Right hindlimb (tissue), 1 donor: ENCODE measurements around the gene RDH13.
"Not testable (repeated sequence)": the region's sequence is repeated elsewhere in the genome, so short reads cannot be mapped to it uniquely, and the experiment has no call there.

ENCODE experiments used
- DNase-seq: peaks from one replicate; pipeline ENCODE4 v3.0.0-alpha.2; 2018

The RDH13 gene, protein sequence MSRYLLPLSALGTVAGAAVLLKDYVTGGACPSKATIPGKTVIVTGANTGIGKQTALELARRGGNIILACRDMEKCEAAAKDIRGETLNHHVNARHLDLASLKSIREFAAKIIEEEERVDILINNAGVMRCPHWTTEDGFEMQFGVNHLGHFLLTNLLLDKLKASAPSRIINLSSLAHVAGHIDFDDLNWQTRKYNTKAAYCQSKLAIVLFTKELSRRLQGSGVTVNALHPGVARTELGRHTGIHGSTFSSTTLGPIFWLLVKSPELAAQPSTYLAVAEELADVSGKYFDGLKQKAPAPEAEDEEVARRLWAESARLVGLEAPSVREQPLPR

DNA sequence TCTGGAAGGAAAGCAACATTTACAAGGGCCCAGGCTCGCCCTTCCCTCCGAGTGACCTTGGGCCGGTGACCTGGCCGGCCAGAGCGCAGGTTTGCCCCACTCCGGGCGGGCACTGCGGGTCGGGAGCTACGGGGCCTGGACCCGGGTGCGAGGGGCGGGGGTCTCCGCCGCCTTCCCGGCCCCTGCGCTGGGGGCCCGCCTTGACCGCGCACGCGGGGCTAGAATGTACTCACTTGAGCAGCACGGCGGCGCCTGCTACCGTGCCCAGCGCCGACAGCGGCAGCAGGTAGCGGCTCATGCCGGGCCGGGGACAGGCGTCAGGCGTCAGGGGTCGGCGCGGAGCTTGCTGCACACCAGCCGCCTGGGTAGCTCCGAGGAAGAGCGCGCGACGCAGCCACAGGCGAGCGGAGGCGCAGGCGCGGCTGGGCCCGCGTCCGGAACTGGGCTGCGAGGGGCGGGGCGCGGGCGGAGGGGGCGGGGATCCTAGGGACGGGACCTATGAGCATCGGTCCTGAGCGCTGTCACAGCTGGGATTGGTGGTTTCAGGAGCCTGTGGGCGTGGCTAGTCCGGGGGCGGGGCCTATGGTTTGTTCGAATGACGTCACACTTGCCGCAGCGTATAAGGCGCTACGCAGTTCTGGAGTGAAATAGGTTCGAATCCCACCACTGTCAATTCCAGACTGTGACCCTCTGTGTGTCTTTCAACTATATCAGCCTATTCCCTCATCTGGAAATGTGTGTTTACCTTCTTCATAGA is at the start of gene RDH13:
TSS of gene RDH13 (minus strand) at position 414 of the 757 bp plus-strand sequence. CDS start at position 298, 116 bp downstream.
- DNase-seq, result peak; percentile 97

DNA sequence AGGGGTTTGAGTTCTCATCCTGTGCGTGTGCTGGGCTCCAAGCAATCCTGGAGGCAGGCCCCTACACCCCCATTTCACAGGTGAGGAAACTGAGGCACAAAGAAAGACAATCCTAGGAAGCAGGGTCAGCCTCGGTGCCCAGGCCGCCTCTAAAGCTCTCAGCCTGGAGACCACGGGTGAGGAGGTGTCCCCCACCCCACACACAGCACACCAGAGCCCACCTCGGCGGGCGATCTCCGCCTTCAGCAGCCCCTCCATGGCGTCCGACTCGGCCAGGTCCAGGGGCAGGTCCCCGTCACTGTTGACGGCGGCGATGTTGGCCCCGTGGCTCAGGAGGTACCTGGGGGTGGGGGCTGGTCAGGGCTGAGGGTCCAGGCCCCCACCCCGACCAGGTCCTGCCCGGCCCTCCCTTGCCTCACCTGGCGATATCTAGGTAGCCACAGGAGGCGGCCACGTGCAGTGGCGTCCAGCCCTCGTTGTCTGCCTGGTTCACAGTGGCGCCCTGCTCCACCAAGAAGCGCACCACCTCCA is 49.4 kb upstream of the RDH13 start:
- peak; percentile 20 for DNase-seq

DNA sequence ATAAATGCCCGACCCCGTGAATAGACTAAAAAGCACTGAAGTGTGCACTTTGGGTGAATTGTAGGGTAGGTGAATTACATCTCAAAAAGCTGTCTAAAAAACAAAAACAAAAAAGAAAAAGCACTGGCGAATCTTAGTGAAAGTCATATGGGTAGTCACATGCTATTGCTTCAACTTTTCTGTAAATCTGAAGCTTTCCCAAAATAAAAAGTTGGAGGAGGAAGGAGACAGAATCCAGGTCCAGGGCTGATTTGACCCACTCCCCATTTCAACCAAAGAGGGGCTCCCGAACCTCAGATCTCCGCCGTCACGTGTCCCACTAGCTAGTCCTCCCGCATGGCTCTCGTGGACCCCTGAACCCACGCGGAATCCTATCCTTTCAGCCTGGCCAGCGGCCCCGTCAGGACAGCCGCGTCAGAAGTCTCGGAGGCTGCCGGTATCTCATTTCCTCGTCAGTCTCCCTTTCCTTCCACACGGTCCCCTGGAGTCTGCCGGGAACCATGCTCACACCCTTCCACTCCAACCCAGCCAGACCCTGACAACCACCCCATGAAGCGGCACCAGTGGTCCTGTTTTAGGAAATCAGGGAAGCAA is 48.4 kb upstream of the RDH13 start:
- no peak for DNase-seq

DNA sequence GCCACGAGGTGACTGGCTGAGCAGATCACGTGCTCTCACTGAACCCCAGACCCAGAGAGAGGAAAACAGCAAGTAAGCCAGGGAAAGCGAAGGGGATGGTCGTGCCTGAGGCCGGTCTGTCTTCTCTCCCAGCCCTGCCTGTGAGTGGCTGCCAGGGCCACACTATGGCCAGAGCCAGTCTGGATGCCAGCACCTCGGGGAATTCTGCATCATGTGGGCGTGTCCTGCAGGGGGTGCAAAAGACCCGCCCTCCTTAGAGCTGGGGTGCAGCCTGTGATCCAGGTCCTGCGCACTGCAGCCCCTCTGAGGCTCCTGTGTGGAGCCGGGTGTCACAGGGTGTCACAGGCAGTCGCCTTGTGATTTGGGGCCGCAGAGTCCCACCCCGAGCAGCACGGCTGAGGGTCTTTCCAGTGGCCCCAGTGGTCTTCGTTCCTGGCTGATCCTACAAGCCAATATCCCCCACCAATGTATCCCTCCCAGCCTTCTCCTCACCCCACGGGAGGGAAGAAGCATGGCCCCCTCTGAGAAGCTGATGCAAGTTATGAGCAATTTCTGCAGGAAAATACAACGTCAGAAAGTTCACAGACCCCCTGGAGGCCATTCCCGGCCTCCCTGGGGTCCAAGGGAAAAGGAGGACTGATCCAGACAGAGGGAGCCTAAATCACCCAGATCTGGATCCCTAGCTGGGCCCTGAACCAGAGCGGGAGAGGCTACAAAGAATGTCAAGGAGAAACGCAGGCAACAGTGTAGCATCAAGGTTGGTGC is 46.8 kb upstream of the RDH13 start:
- no peak for DNase-seq

DNA sequence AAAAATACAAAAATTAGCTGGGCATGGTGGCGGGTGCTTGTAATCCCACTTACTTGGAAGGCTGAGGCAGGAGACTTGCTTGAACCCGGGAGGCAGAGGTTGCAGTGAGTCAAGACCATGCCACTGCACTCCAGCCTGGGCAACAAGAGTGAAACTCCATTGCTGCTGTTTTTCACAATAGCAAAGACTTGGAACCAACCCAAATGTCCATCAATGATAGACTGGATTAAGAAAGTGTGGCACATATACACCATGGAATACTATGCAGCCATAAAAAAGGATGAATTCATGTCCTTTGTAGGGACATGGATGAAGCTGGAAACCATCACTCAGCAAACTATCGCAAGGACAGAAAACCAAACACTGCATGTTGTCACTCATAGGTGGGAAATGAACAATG is 44.3 kb upstream of the RDH13 start:
- not testable (repeated sequence) for DNase-seq

DNA sequence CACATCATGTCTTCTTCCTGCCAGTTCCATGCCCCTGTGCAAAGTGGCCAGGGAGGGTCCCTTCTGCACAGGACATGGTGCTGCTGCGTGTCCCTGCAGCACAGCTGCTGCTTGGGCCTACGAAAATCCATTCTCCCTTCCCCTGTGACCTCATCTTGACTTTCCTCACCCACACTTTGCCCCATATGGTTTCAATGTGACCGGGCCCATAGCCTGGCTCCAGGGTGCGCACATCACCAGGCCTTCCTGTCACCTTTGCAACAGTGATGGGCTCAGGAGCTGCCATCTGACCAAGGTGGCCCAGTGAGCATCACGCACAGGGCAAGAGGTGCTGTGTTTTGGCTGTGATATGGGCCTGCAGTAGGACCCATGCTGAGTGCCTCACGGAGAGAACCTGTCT is 43.6 kb upstream of the RDH13 start:
- no peak for DNase-seq

DNA sequence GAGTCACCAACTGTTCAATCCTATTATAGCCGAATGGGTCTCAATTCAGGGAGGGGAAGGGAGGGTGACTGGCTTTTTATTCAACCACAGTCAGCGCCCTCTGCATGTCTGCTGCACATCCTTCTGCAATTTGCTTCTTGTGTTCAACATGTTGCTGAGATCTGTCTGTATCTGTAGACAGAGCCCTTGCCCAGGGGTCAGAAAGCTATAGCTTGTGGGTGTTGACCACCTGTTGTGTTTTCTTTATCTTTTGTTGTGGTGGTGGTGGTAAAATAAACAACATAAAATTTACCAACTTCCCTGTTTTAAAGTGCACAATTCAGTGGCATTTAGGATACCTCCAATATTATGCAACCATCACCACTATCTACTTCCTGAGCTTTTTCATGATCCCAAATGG is 42.3 kb upstream of the RDH13 start:
- no peak for DNase-seq

DNA sequence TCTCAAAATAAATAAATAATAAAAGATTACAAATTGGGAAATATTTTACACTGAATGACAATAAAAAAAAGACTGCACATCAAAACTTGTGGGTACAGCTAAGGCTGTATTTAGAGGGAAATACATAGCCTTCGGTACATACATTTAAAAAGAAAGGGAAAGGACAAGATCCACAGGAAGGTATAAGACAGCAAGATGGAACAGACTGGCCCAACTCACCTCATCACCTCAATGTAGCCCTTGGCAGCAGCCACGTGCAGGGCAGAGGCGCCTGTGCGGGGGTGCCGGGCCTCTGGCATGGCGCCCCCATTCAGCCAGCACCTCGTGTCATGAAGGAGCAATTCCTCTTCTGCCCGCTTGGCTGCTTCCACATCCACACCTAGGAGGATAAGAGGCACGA is 40.2 kb upstream of the RDH13 start:
- DNase-seq, result no peak

DNA sequence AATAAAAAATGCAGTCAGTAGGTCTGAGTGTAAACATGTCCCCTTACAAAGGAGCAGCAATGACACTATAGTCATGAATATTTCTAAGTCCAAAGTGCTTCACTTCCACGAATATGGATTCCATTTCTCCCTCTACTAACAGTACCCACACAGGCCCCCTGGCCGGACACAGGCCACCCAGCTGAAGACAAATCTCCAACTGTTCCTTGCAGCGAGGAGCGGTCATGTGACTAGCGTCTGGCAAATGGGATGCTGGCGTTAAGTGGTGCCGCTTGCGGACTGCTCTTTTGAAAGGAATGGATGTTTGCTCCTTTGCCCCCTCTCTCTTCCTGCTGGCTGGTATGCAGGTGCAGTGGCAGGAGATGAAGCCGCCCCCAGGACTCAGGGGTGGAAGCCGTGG is 38.3 kb upstream of the RDH13 start:
- DNase-seq, result no peak

DNA sequence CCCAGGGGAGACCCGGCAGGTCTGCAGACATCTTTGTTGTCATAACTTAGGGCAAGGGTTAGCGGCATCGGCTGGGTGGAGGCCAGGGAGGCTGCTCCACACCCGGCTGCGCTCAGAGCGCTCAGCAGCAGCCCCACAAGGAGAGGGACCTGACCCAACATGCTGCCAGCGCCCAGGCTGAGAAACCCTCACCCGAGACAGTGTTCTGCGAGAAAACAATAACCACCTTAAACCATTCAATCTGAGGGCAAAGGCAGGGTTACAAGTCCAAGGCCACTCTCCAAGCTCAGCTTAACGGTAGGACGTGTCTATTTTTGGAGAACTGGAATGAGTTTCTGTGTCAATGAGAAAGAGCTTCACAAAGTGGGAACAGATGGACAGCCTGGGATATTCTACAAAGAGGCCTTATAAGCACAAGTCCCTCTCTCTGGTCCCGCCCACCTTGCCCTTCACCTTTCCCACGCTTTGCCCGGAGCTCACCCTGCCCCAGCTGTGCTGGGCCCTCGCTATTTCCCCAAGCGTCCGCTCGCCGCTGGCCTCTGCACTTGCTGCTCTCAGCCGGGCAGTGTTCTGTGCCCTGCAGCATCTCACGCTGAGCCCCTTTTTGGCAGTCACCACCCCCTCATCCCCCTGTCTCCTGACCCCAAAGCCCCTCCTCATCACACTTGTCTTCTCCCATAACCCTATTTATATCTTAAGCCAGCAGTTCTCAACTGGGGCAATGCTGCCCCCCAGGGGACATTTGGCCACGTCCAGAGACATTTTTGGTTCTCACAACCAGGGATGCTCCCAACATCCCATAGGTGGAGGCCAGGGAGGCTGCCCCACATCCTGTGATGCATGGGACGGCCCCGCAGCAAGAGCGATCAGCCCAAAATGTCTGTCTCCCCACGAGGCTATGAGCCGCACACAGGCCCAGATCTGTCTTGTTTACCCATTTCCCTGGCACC is 36.9 kb upstream of the RDH13 start:
- peak; percentile 21 for DNase-seq

DNA sequence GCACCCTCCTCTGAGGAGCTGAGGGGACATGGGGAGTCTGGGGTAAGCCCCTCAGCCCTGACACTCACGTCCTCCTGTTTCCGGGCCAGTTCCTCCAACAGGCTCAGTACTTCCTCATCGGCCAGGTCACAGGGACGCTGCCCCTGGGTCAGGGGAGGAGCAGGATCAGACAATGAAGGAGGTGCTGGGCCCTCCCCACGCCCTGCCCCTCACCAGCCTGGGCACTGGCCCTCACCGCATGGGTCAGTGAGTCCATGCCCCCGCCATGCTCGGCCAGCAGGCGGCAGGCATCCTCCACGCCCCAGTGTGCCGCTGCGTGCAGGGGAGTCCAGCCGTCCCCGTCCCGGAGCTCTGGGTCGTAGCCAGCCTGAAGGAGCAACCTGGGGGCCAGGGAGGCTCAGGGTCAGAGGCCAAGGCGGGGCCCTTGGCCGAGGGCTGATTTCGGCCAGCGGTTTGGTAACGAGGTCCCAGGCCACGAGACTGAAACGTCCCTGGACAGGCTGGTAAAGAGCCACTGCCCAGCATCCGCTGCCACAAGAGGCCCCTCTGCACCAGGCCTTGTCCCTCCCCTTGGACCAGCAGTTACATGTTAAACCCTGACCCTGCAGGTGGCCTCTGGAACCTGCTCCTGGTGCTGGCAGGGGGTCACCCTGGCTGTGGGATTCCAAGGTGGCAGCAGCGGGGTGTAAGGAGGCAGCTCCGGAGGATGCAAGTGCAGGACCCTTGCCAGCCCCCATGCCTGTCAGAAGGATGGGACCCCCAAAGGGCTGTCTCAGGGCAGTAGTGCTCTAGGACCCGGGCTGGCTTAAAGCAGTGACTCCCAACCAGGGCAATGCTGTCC is 36.0 kb upstream of the RDH13 start:
- no peak for DNase-seq

DNA sequence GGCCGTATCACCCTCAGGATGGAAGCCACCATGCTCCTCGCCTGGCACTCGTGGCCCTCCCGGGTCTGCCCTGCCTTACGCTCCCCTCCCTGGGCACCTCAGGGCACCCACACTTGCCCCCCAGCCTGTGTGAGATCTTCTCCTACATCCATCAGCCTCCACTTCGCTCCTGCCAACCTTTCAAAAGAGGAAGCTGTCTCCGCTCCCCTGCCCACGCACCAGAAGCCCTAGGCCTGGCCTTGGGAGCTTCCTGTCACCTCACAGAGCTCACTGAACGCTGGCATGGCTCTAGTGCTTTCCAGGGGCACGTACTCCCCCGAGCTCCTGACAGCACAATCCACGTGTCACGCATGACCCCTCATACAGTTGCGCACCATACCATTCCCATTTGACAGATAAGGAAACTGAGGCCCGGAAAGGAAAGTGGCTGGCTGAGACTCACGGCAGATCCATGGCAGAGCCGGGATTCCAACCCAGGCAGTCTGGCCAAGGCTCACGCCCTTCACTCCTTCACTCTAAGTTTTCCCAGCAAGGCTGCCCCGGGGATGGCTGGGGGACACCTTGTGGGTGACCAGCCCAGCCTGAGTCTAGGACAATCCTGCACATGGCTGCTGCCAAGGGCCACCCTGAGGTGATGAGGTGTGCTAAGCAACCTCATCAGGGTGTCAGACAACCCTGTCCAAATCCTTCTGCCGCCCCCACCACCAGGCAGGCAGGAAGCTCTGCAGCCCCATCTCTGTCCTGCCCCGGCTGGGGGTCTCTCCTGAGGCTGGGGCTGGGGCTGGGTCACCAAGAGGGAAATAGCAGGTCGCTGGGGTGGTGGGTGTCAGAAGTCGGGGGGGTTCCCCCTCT is 35.1 kb upstream of the RDH13 start:
- peak; percentile 25 for DNase-seq

DNA sequence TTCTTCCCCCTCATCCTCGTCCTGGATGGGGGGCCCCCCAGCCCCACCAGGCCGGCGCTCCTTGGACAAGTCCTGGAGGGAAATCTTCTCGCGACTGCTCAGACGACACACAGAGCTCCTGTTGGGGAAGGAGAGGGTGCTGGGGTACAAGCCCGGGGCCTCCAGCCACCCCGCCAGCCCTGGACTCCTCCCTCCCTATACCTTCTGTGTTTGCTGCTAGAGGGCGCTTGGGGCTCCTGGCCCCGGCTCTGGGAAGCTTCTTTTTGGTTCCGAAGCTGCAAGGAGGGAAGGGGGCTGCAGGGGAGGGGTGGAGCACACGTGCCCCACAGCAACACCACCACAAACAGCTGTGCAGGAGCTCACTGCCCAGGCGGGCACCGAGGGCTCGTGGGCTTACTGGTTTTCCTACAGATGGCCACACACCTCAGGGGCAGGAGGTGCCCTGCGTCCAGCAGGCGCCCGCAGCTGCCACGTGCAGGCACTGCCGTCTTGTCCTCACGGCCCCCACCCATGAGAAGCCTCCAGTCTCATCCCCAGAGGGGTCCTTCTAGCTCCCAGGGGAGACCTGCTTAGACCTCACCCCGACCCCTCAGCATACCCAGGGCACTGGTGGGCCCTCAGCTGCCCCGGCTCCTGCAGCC is 33.2 kb upstream of the RDH13 start:
- DNase-seq, result peak; percentile 16

DNA sequence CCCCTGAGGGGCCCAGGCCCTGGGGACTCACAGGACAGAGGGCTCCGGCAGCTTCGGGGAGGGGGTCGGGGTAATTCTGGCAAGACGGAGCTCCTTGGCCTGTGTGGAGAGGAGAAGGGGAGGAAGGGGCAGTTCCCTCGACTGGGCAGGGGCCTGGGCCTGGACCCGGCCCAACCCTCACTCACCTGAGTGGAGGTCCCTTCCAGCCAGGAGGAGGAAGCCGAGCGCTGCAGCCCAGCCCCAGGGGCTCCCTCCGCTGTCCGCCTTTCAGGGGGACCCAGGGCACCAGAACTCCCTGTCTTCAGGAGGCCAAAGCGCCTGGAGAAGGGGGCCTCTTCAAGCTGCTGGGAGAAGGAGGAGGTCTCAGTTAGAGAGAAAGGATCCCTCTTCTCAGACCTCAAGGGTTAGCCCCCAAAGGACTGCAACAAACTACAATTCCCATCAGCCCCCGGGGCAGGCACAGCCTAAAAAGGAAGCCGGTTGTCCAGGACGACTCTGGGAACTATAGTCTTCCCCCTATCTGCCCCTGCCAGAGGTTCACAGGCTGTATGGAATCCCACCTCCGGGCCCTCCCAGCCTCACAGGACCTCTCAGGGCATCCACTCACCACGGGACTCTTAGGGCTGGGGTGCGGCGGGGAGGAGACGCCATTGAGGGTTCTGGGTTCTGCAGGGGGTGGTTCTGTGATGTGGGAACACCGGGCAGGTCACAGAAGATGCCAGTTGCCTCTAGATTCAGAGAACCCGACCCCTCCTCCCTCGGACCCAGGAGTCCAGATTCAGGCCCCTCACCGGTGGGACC is 32.5 kb upstream of the RDH13 start:
- DNase-seq, result peak; percentile 30

DNA sequence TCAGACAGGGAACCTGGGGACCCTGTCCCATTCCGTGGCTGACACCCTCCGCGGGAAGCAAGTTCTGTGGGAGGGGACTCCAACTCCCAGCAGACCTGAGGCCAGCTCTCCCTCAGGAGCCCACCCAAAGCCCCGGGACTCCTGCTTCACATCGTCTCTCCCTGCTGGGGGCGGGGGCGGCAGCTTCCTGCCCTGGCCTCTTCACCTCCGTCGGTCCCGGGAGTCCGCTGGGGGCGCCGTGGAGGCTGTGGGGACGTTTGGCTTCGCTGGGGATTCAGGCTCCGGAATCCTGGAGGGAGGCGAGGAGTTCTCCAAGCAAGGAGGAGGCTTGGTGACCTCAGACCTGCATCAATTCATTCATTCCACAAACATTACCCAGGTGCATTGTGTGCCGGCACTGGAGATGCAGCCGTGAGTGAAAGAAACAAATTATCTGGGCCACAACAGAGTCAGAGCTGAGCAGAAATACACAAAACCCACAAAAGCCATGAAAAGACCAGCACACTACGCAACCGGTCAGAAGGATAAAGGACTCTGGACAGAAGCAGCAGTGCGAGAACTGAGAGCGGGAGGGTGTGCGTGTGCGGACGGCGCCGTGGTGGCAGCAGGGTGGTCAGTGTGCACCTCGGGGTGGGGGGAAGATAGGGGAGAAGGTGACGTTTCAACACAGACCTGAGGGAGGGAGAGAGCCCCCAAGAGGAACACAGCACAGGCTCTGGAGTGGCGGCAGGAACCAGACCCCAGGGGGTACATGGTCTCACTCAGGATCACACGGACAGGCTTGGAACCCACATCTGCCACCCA is 31.7 kb upstream of the RDH13 start:
- DNase-seq, result no peak

DNA sequence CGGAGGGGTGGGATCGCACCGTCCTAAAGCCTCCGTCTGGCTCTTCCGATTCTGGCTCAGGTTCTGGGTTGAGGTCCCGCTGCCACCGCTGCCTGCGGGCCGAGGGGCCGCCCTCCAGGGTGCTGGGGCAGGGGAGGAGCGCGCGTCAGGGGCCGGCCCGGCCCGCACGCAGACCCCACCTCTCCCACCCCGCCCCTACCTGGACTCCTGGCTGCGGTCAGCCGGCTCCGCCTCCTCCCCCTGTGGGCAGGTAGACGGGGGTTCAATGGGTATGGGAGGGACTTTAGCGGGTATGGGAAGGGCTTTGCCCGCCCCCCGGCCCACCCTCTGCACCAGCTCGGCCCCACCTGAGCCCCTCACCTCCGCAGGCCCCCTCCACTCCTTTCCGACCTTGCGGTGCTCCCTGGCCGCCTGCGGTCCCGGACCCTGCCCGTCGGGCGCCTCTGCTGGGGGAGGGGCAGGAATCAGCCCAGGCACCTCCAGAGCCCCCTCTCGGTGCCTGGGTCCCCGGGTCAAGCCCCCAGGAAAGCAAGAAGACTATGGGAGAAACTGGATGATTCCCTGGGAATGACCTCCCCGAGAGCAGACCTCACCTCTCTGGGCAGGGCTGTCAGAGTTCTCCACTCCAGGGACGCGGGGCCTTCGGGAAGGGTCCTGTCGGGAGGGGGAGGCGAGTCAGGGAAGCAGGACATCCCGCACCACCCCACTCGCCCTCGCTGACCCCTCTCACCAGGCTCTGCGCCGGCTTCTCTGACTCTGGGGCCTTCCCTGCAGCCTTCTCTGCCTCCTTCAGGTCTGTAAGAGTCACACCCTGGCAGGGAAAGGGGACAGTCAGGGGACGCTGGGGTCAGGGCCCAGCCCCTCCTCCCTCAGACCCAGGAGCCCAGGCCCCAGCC is 29.7 kb upstream of the RDH13 start:
- peak; percentile 21 for DNase-seq
